ENCODE measurements around the gene RAD51B. TPM values are rescaled to one million over a fixed set of nuclear protein-coding genes. Genes with fewer than 3 reads are reported as not detected.
A peak's percentile ranks its signal among the peaks of the same experiment; 100 is the strongest.

Gene RAD51B
- total RNA-seq, 1 experiment from 2014 or later: 8.5 TPM

GRCh38 chr14:68145539-68145938 is 326.0 kb downstream of the RAD51B start:
- TF ChIP-seq CTCF (IDR thresholded peaks at IDR 0.05): no peak
- TF ChIP-seq REST (IDR thresholded peaks at IDR 0.05; ENCODE audit: insufficient read depth in 1 of 2, low read depth in 2 of 2, low read length in 1 of 2): no peak
- TF ChIP-seq TCF7L2 (IDR thresholded peaks at IDR 0.05; ENCODE audit: low read depth, low read length): no peak
- TF ChIP-seq POLR2AphosphoS5 (IDR thresholded peaks at IDR 0.05; ENCODE audit: low read depth, low read length): no peak
- no peak for TF ChIP-seq SIN3A (IDR thresholded peaks at IDR 0.05; ENCODE audit: borderline replicate concordance, insufficient read depth, low read depth, low read length)
- no peak overlapping the region for H3K4me3 ChIP-seq (ENCODE audit: low read depth in 2 of 2, low read length in 2 of 2)
- in situ Hi-C loops (cut with HindIII; ENCODE audit: low pct_unique_long_range_greater_than_20kb, low sequenced_read_pairs) (no loop called here), intact Hi-C loops (cut with micrococcal nuclease; ENCODE audit: unreplicated experiment) (loop anchor here (10.0 kb wide), 1 partner anchor 89 kb away; no protein-coding TSS in a partner anchor)
- no peaks in the 10 kb centered on the region for H3K27me3 ChIP-seq (ENCODE audit: control insufficient read depth, insufficient read depth, low read length)
- H3K4me1 ChIP-seq (ENCODE audit: control insufficient read depth, insufficient read depth, low read length): peaks cover 8% of the 10 kb centered on the region; the same call in 1 of the 2 replicates
- no peak for ATAC-seq
- H3K27ac ChIP-seq (ENCODE audit: low read length): peak overlapping the region; percentile 58; the same call in 1 of the 2 replicates
- H3K9me3 ChIP-seq (ENCODE audit: control insufficient read depth, insufficient read depth, low read depth, low read length): no peaks in the 10 kb centered on the region
- no peak for DNase-seq (ENCODE audit: low read depth, low spot score)
- no peaks in the 10 kb centered on the region for H3K36me3 ChIP-seq (ENCODE audit: control insufficient read depth, insufficient read depth, low read length)
- ChIA-PET CTCF (no interaction called here), POLR2A (no interaction called here)
- BruUV-seq (replicated peaks): no TSS peak

GRCh38 chr14:68146818-68147217 is 327.2 kb downstream of the RAD51B start:
- no peaks in the 10 kb centered on the region for H3K27me3 ChIP-seq (ENCODE audit: control insufficient read depth, insufficient read depth, low read length)
- H3K27ac ChIP-seq (ENCODE audit: low read length): peak overlapping the region; percentile 58
- intact Hi-C loops (cut with micrococcal nuclease; ENCODE audit: unreplicated experiment): loop anchor here (10.0 kb wide), 1 partner anchor 88 kb away; no protein-coding TSS in a partner anchor
- no peak overlapping the region for H3K4me3 ChIP-seq (ENCODE audit: low read depth in 2 of 2, low read length in 2 of 2)
- CTCF ChIA-PET: no interaction called here
- H3K9me3 ChIP-seq (ENCODE audit: control insufficient read depth, insufficient read depth, low read depth, low read length): peaks cover 5% of the 10 kb centered on the region
- ATAC-seq (peak; percentile 79), DNase-seq (ENCODE audit: low read depth, low spot score) (no peak)
- TF ChIP-seq POLR2AphosphoS5 (IDR thresholded peaks at IDR 0.05; ENCODE audit: low read depth, low read length) (no peak), TCF7L2 (IDR thresholded peaks at IDR 0.05; ENCODE audit: low read depth, low read length) (peak; percentile 30; the same call in 1 of the 2 replicates)
- no peaks in the 10 kb centered on the region; the same call in 1 of the 2 replicates for H3K4me1 ChIP-seq (ENCODE audit: control insufficient read depth, insufficient read depth, low read length)
- in situ Hi-C loops (cut with HindIII; ENCODE audit: low pct_unique_long_range_greater_than_20kb, low sequenced_read_pairs): no loop called here
- BruUV-seq (replicated peaks): no TSS peak
- no peaks in the 10 kb centered on the region for H3K36me3 ChIP-seq (ENCODE audit: control insufficient read depth, insufficient read depth, low read length)
- POLR2A ChIA-PET: no interaction called here

GRCh38 chr14:68147303-68147702 is 327.7 kb downstream of the RAD51B start:
- H3K27ac ChIP-seq (ENCODE audit: low read length): peak overlapping the region; percentile 58
- no peaks in the 10 kb centered on the region for H3K27me3 ChIP-seq (ENCODE audit: control insufficient read depth, insufficient read depth, low read length)
- POLR2A ChIA-PET: no interaction called here
- ATAC-seq (peak; percentile 12; the same call in 1 of the 2 replicates), DNase-seq (ENCODE audit: low read depth, low spot score) (no peak)
- no peaks in the 10 kb centered on the region for H3K36me3 ChIP-seq (ENCODE audit: control insufficient read depth, insufficient read depth, low read length)
- no peak for TF ChIP-seq CTCF (IDR thresholded peaks at IDR 0.05)
- TF ChIP-seq TCF7L2 (IDR thresholded peaks at IDR 0.05; ENCODE audit: low read depth, low read length): peak; percentile 8; the same call in 1 of the 2 replicates
- in situ Hi-C loops (cut with HindIII; ENCODE audit: low pct_unique_long_range_greater_than_20kb, low sequenced_read_pairs): no loop called here
- peaks cover 5% of the 10 kb centered on the region for H3K9me3 ChIP-seq (ENCODE audit: control insufficient read depth, insufficient read depth, low read depth, low read length)
- intact Hi-C loops (cut with micrococcal nuclease; ENCODE audit: unreplicated experiment): loop anchor here (10.0 kb wide), 1 partner anchor 87 kb away; no protein-coding TSS in a partner anchor
- CTCF ChIA-PET: no interaction called here
- H3K4me1 ChIP-seq (ENCODE audit: control insufficient read depth, insufficient read depth, low read length): no peaks in the 10 kb centered on the region; the same call in 1 of the 2 replicates
- no TSS peak for BruUV-seq (replicated peaks)
- H3K4me3 ChIP-seq (ENCODE audit: low read depth in 2 of 2, low read length in 2 of 2): no peak overlapping the region
